Measurements from ENCODE around the gene PTPRS. TPM values are rescaled to one million over a fixed set of nuclear protein-coding genes. Genes with fewer than 3 reads are reported as not detected.
A peak's percentile ranks its signal among the peaks of the same experiment; 100 is the strongest.

The PTPRS gene
- total and polyA plus RNA-seq, 2 of the 13 experiments (the other 11 are each of a cell fraction or from before 2014, with no cell fraction given): 32.7 to 43.9 TPM

- TF ChIP-seq PAXIP1 (CRISPR knock-in tag; conservative IDR thresholded peaks at IDR 0.05): no peak
- no peak for TF ChIP-seq JUNB (CRISPR knock-in tag; IDR thresholded peaks at IDR 0.05; ENCODE audit: borderline replicate concordance)
- TF ChIP-seq ZNF362 (CRISPR knock-in tag; IDR thresholded peaks at IDR 0.05; ENCODE audit: borderline replicate concordance): no peak
- no peak for TF ChIP-seq RELA (CRISPR knock-in tag; IDR thresholded peaks at IDR 0.05)
- peak; percentile 78 for TF ChIP-seq RARA (CRISPR knock-in tag; IDR thresholded peaks at IDR 0.05)
- TF ChIP-seq, protein P1, sequence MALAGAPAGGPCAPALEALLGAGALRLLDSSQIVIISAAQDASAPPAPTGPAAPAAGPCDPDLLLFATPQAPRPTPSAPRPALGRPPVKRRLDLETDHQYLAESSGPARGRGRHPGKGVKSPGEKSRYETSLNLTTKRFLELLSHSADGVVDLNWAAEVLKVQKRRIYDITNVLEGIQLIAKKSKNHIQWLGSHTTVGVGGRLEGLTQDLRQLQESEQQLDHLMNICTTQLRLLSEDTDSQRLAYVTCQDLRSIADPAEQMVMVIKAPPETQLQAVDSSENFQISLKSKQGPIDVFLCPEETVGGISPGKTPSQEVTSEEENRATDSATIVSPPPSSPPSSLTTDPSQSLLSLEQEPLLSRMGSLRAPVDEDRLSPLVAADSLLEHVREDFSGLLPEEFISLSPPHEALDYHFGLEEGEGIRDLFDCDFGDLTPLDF (CRISPR knock-in tag; IDR thresholded peaks at IDR 0.05): no peak
- no peak for TF ChIP-seq PCBP1 (IDR thresholded peaks at IDR 0.05; ENCODE audit: borderline replicate concordance, low read depth, low read length)
- TF ChIP-seq ZNF792 (CRISPR knock-in tag; IDR thresholded peaks at IDR 0.05): no peak
- no peak for TF ChIP-seq ZNF225 (CRISPR knock-in tag; IDR thresholded peaks at IDR 0.05)
- 0 out of 2 replicates have a peak, but pooled peaks have one; percentile 21 for TF ChIP-seq KDM1A (CRISPR knock-in tag; IDR thresholded peaks at IDR 0.05)
- TF ChIP-seq ELF1 (CRISPR knock-in tag; IDR thresholded peaks at IDR 0.05): no peak
- TF ChIP-seq SIX4 (CRISPR knock-in tag; IDR thresholded peaks at IDR 0.05): no peak
- no peak for TF ChIP-seq PAF1 (CRISPR knock-in tag; IDR thresholded peaks at IDR 0.05)
- peak; percentile 25; the same call in 1 of the 2 replicates for TF ChIP-seq ETV5 (CRISPR knock-in tag; IDR thresholded peaks at IDR 0.05; ENCODE audit: borderline replicate concordance)
- no peak for TF ChIP-seq ZBTB20 (CRISPR knock-in tag; IDR thresholded peaks at IDR 0.05; ENCODE audit: borderline replicate concordance, low read depth)
- TF ChIP-seq GABPB1 (CRISPR knock-in tag; IDR thresholded peaks at IDR 0.05): no peak
- no peak for TF ChIP-seq SMARCE1 (IDR thresholded peaks at IDR 0.05; ENCODE audit: borderline replicate concordance)
- TF ChIP-seq NR0B2 (CRISPR knock-in tag; IDR thresholded peaks at IDR 0.05): no peak
- no peak for TF ChIP-seq RFX3 (CRISPR knock-in tag; IDR thresholded peaks at IDR 0.05)
Measured at GRCh38 chr19:5314012-5314906, 26.4 kb downstream of the PTPRS start (continued).

All from HepG2 (cell line).